Measurements from ENCODE around the gene ERGIC1.

DNA sequence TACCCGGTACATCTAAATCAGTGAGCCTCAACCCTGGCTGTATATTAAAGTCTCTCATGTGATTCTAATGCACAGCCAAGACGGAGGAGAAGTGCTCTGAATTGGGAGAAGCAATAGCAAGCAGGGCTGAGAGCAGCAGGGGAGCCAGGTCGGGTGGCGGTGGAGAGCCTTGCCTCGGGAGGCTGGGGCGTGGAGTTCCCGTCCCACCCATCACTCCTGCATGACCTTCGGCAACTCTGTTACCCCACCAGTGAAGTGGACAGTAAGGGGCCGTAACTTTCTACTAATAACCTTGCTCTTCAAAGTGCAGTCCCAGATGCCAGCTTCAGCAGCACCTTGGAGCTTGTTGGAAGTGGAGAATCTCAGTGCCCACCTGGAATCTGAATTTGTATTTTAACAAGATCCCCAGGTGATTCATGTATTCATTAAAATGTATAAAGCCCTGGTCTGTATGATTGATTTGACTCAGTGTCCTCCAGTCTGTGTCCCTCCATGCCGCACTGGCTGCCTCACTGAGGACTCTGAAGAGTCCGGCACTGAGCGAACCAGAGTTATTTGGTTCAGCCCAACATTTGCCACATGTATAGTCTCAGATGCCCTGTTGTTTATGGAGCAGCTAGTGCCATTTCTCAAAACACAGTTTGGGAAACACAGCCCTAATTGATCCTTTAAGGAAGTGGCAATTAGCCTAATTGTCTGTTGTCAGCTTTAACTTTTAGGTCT lies 6.5 kb downstream of the ERGIC1 start:
- TF ChIP-seq POLR2A (IDR thresholded peaks at IDR 0.05): no peak
- TF ChIP-seq, protein P1, sequence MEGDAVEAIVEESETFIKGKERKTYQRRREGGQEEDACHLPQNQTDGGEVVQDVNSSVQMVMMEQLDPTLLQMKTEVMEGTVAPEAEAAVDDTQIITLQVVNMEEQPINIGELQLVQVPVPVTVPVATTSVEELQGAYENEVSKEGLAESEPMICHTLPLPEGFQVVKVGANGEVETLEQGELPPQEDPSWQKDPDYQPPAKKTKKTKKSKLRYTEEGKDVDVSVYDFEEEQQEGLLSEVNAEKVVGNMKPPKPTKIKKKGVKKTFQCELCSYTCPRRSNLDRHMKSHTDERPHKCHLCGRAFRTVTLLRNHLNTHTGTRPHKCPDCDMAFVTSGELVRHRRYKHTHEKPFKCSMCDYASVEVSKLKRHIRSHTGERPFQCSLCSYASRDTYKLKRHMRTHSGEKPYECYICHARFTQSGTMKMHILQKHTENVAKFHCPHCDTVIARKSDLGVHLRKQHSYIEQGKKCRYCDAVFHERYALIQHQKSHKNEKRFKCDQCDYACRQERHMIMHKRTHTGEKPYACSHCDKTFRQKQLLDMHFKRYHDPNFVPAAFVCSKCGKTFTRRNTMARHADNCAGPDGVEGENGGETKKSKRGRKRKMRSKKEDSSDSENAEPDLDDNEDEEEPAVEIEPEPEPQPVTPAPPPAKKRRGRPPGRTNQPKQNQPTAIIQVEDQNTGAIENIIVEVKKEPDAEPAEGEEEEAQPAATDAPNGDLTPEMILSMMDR (IDR thresholded peaks at IDR 0.05): no peak

All from body of pancreas (tissue), 4 donors.